Measurements from ENCODE around the gene DHRS11. TPM values are rescaled to one million over a fixed set of nuclear protein-coding genes. Genes with fewer than 3 reads are reported as not detected.

Gene DHRS11
- total and polyA plus RNA-seq, 2 of the 8 experiments (the other 6 are each of a cell fraction or from before 2014, with no cell fraction given) = 29.5 to 63.3 TPM

- Histone ChIP-seq H4K91ac (replicated peaks; ENCODE audit: insufficient read length, low read length) (no peak overlapping the region), H3K14ac (ENCODE audit: insufficient read length) (no peak overlapping the region), H3K9ac (replicated peaks in 1 of 4; ENCODE audit: extremely low read depth in 1 of 4, low read depth in 3 of 4, low read length in 3 of 4) (no peak overlapping the region), H2BK15ac (ENCODE audit: low read length) (no peak overlapping the region), H2BK12ac (ENCODE audit: low read depth, low read length) (no peak overlapping the region), H4K20me1 (replicated peaks in 1 of 2; ENCODE audit: control insufficient read depth in 1 of 2, insufficient read depth in 2 of 2, low read length in 2 of 2) (peaks cover 0 to 4% of the 10 kb centered on the region in 2 experiments), H3K27ac (ENCODE audit: low read depth, low read length) (no peak overlapping the region), H2BK120ac (replicated peaks; ENCODE audit: low read depth, low read length) (no peak overlapping the region), H2BK5ac (ENCODE audit: low read depth, low read length) (no peak overlapping the region), H3K4me3 (ENCODE audit: extremely low read depth in 1 of 4, insufficient read depth in 2 of 4, low read depth in 3 of 4, low read length in 4 of 4) (no peak overlapping the region), H3K18ac (ENCODE audit: extremely low read depth, low read length) (no peak overlapping the region), H3K79me1 (ENCODE audit: low read depth, low read length) (peaks cover 3% of the 10 kb centered on the region; the same call in 1 of the 2 replicates), H2BK20ac (ENCODE audit: low read length) (no peak overlapping the region), H3K4ac (replicated peaks; ENCODE audit: insufficient read length, low read depth, low read length) (no peak overlapping the region), H3K36me3 (ENCODE audit: control insufficient read depth in 2 of 4, insufficient read depth in 4 of 4, low read length in 3 of 4) (peaks cover 0 to 3% (median 2%) of the 10 kb centered on the region in 4 experiments; a peak in 3 of 8 replicates), H3K23me2 (ENCODE audit: low read depth, low read length) (peaks cover 7% of the 10 kb centered on the region), H2AFZ (ENCODE audit: low read length) (no peak overlapping the region), H4K8ac (ENCODE audit: extremely low read depth, insufficient read depth, low read length) (no peak overlapping the region), H3K4me1 (replicated peaks in 1 of 4; ENCODE audit: control insufficient read depth in 3 of 4, insufficient read depth in 4 of 4, low read length in 3 of 4) (peaks cover 6 to 25% (median 11%) of the 10 kb centered on the region in 4 experiments), H3K79me2 (ENCODE audit: control insufficient read depth in 1 of 2, insufficient read depth in 2 of 2, low read length in 2 of 2) (peaks cover 5 to 16% of the 10 kb centered on the region in 2 experiments; a peak in 3 of 4 replicates), H3K4me2 (ENCODE audit: insufficient read depth in 1 of 2, low read depth in 2 of 2, low read length in 2 of 2) (no peak overlapping the region), H4K5ac (ENCODE audit: insufficient read length, low read depth, low read length) (no peak overlapping the region), H3K9me3 (ENCODE audit: insufficient read depth in 2 of 2, low read depth in 1 of 2, low read length in 1 of 2) (no peaks in the 10 kb centered on the region), H3K23ac (ENCODE audit: insufficient read length) (no peak overlapping the region), H3K56ac (replicated peaks; ENCODE audit: insufficient read length, low read depth, low read length) (no peak overlapping the region), H2AK5ac (ENCODE audit: low read depth, low read length) (no peak overlapping the region), H3K27me3 (replicated peaks in 1 of 4; ENCODE audit: control insufficient read depth in 3 of 4, extremely low read depth in 1 of 4, insufficient read depth in 3 of 4, low read length in 3 of 4) (no peaks in the 10 kb centered on the region)
- DNase-seq (ENCODE audit: low read depth in 1 of 2, low spot score in 2 of 2) (no peak), FAIRE-seq (no peak)
- 96% methylated on average over 6 of the region's 6 CpGs; no CpG with 5 or more reads in 1 of the 2 experiments for WGBS, 2 experiments (ENCODE audit: extremely low coverage in 1 of 2, insufficient coverage in 1 of 2, insufficient read length in 1 of 2, insufficient replicate concordance in 2 of 2, low coverage in 1 of 2, low lambda C conversion rate in 2 of 2, missing lambda C conversion rate in 1 of 2)
- ChIA-PET CTCF (ENCODE audit: partially characterized antibody) (interaction anchor here (1.8 kb wide), 1 partner anchor 14 kb away, joined by 4 read pairs; no protein-coding TSS in a partner anchor), POLR2A (ENCODE audit: partially characterized antibody) (interaction anchor here (0.7 to 1.6 kb wide), 2 partner anchors 15 to 62 kb away, joined by 3 to 5 read pairs; partner anchors contain the start of genes MYO19 and PIGW)
- TF ChIP-seq RFX5 (IDR thresholded peaks at IDR 0.05; ENCODE audit: borderline replicate concordance, low read depth, low read length) = no peak
- no peak for TF ChIP-seq MAFK (IDR thresholded peaks at IDR 0.05; ENCODE audit: low read depth, low read length)
- no peak for TF ChIP-seq GTF2F1 (IDR thresholded peaks at IDR 0.05; ENCODE audit: borderline replicate concordance, low read depth, low read length)
- TF ChIP-seq POU5F1 (IDR thresholded peaks at IDR 0.05; ENCODE audit: low read depth, low read length) = no peak
- no peak for TF ChIP-seq POLR2AphosphoS5 (IDR thresholded peaks at IDR 0.05; ENCODE audit: low read depth, low read length)
- TF ChIP-seq CHD2 (IDR thresholded peaks at IDR 0.05; ENCODE audit: low read length) = no peak
- TF ChIP-seq FOSL1 (IDR thresholded peaks at IDR 0.05; ENCODE audit: insufficient read depth, low read depth, low read length) = no peak
- TF ChIP-seq MAX (IDR thresholded peaks at IDR 0.05) = no peak
- TF ChIP-seq JUND (IDR thresholded peaks at IDR 0.05; ENCODE audit: low read length) = no peak
- no peak for TF ChIP-seq SP1 (IDR thresholded peaks at IDR 0.05; ENCODE audit: low read depth, low read length)
- TF ChIP-seq SP2 (IDR thresholded peaks at IDR 0.05; ENCODE audit: low read length) = no peak
- TF ChIP-seq CTBP2 (IDR thresholded peaks at IDR 0.05; ENCODE audit: borderline replicate concordance, insufficient read depth, insufficient read length, low read length) = no peak
- no peak for TF ChIP-seq TEAD4 (IDR thresholded peaks at IDR 0.05; ENCODE audit: low read depth, low read length)
- no peak for TF ChIP-seq BRCA1 (IDR thresholded peaks at IDR 0.05; ENCODE audit: low read depth, low read length)
- TF ChIP-seq KDM1A (IDR thresholded peaks at IDR 0.05; ENCODE audit: borderline replicate concordance, low read length) = no peak
Measured at GRCh38 chr17:36597226-36597625, 5.5 kb downstream of the DHRS11 start.
